A375 (cell line): ENCODE data around the gene ARHGEF38. TPM values are rescaled to one million over a fixed set of nuclear protein-coding genes. Genes with fewer than 3 reads are reported as not detected.

Experiments
- small RNA-seq: library from RNA; depleted of rRNA; stranded (forward); fragments of <200 nt; gene quantifications from one replicate; pipeline ENCODE3, GENCODE V24; 2014
- total RNA-seq: library from RNA; depleted of rRNA; stranded (reverse); fragments of >200 nt; shearing (Covaris generic); gene quantifications from 2 replicates; pipeline ENCODE4 v1.2.3, GENCODE V29; 2014; rRNA removed

Gene ARHGEF38, protein sequence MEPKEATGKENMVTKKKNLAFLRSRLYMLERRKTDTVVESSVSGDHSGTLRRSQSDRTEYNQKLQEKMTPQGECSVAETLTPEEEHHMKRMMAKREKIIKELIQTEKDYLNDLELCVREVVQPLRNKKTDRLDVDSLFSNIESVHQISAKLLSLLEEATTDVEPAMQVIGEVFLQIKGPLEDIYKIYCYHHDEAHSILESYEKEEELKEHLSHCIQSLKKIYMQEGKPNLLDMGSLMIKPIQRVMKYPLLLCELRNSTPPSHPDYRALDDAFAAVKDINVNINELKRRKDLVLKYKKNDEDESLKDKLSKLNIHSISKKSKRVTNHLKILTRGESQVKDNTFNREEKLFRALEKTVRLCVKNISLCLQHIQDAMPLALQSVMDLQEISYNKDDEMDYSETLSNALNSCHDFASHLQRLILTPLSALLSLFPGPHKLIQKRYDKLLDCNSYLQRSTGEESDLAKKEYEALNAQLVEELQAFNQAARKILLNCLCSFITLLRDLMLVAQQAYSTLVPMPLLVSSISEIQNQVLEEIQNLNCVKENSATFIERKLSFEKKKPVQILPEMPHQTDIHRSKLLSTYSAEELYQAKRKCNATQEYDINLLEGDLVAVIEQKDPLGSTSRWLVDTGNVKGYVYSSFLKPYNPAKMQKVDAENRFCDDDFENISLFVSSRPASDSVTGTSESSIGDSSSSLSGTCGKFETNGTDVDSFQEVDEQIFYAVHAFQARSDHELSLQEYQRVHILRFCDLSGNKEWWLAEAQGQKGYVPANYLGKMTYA
- not detected in 2 replicates for total RNA-seq

DNA sequence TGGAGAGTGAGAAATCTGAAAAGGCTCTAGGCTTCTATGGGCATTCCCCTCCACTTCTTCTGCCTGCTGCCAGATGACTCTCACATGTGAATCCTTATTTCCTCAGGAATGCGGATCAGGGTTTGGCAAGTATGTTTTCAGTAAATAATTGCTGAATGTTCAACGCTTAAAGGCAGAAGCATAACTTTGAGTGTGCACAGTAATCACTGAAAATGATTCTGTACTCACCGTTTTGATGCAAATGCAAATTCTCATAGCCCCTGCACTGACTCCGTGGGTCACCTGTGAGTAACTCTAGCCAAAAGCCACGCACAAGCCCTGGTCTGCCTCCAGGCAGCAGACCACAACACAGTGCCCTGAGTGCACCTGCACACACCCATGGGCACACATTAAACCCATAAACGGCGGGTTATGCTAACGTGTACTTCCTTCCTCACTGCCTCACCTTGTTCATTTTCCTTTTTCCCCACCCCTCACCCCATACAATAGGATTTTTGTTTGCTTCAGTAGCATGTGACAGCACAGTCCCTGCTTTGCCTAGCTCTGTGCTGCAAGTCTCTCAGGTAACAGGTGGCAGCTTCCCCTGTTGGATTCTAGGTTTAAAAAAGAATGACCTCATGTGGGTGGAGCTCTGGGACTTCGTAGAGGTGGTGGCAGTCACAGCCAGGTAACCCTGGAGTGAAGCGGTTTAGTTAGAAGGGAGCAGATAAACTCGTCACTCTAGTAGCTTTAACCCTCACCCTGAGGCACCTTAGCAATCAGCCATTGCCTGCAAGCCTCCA, at the start of gene ARHGEF38:
Gene ARHGEF38, plus strand, starts transcription at position 656 of the 782 bp plus-strand sequence. CDS start 146 bp downstream, outside the sequence.

DNA sequence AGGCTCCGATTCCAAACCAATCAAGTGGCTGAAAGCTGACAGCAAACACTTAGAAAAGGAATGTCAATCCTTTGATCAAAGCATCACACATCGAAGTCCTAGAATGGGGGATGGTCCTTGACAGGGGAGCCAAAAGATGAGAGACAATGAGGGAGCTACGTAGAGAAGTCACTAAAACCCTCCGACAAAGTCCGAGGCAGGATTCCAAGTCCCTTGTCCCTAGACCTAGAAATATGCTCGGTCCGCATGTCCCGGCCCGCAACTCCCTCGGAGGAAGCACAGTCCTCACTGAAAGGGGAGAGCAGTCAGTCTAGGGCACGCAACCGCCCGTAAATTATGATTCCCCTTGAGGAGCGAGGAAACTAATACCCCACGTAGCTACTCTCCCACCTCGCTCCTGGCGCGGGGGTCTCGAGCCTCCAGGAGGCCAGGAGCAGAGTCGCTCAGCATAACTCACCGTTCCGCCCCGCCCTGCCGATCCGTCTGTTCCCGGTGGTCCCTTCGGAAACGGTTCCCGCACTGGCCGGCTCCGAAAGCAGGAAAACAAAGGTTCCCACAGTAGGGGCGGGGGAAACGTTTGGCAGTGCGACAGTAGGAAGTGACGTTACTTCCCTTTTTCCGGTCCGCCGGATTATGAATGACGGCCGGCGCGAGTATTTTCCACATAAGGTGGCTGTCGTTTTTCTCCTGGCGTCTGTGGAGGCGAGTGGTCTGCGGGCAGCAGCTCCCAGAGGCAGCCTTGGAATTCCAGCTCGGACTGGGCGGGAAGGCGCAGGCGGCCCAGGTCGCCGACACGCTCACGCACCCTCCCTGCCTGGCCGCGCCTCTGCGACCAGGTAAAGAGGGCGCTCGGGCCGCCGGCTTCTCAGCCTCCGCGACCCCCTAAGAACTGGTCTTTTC, 156.0 kb downstream of the ARHGEF38 start, which contains the start of the genes GSTCD and INTS12:
Gene GSTCD, plus strand, starts transcription at position 604 of the 900 bp plus-strand sequence. CDS start 8,830 bp downstream, outside the sequence.
Gene INTS12, minus strand, starts transcription at position 509 of the 900 bp plus-strand sequence. CDS start 8,684 bp downstream, outside the sequence.

Small RNAs within 50 kb of the gene (small RNA-seq; reads per million reads assigned to genes)
- gene ATP5F1EP1 = not detected

Other genes with a start within 250 kb of the ARHGEF38 start
- 64.5 and 78.8 TPM in 2 replicates for gene PPA2, start 78.6 kb upstream of the ARHGEF38 start, total RNA-seq
- 16.9 and 17.8 TPM in 2 replicates for gene INTS12, start 156.1 kb downstream of the ARHGEF38 start, total RNA-seq
- 12.8 and 16.4 TPM in 2 replicates for gene GSTCD, start 156.2 kb downstream of the ARHGEF38 start, total RNA-seq